ENCODE measurements around the gene TGFBI.

Gene TGFBI

DNA sequence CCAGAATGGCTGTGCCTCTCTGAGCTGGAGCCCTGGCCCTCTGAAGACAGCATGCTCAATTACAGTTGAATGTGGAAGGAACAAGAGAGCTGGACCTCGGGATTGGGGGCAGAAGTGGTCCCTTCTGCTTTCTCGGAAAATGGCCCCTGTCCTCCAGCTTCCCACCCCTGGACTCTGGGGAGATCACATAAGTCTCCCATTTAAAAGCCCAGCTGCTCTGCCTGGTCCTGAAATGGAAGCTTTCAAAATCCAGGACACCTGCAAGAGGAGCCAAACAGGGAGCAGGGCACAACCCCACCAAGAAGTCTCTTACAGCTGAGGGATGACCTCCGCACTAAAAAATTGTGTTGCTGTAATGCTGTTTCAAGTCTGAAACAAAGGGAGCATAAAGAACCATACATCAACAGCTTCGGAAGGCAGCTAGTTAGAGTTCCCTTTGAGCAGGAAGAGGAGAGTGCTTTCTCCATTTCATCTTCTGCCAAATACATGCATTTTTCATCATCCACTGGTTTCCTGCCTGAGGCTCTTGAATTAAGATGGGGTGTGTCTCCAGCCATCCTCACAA is 48.2 kb downstream of the TGFBI start:
- DNase-seq (ENCODE audit: low read depth), result no peak
- no peak overlapping the region for H3K4me3 ChIP-seq (ENCODE audit: low read length)
- TF ChIP-seq, protein P1, sequence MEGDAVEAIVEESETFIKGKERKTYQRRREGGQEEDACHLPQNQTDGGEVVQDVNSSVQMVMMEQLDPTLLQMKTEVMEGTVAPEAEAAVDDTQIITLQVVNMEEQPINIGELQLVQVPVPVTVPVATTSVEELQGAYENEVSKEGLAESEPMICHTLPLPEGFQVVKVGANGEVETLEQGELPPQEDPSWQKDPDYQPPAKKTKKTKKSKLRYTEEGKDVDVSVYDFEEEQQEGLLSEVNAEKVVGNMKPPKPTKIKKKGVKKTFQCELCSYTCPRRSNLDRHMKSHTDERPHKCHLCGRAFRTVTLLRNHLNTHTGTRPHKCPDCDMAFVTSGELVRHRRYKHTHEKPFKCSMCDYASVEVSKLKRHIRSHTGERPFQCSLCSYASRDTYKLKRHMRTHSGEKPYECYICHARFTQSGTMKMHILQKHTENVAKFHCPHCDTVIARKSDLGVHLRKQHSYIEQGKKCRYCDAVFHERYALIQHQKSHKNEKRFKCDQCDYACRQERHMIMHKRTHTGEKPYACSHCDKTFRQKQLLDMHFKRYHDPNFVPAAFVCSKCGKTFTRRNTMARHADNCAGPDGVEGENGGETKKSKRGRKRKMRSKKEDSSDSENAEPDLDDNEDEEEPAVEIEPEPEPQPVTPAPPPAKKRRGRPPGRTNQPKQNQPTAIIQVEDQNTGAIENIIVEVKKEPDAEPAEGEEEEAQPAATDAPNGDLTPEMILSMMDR (conservative IDR thresholded peaks at IDR 0.05; ENCODE audit: low read depth, low read length), result no peak

DNA sequence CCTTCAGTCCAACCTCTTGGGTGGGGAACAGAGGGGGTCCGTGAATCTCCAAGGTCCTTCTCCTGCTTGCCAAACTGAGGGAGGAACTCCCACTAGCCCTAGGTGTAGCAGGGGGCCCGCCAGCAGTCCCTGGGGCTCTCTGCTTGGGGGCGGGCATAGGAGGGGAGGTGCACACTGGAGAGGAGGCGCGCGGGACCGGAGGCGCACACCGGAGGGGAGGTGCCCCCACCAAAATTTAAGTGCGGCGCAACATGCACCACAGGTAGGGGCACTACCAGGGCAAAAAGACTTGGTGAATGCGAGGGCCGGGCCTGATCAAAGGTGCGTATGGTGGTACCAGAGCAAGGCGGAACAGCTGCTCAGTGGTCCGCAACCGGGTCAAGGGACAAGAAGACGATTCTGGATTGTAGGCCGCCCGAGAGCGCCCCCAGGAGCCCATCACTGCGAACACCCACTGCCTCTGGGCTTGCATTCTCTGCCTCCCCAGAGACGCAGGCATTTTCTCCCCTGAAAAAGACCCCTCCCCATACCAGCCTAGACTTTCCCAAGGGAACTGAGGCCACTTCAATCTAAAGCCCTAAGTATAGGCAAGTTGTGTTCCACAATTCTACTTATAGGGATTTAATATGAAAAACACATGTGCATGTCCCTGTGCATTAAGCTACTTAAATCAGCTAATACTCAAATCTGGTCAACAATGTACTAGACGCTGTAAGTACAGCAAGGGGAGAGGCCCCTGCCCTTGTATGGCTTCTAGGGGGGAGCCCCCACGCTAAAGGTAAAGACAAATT is 50.6 kb downstream of the TGFBI start:
- TF ChIP-seq, protein P1 (conservative IDR thresholded peaks at IDR 0.05; ENCODE audit: low read depth, low read length), result peak; percentile 24
- no peak for DNase-seq (ENCODE audit: low read depth)
- H3K4me3 ChIP-seq (ENCODE audit: low read length), result peak overlapping the region; percentile 66

DNA sequence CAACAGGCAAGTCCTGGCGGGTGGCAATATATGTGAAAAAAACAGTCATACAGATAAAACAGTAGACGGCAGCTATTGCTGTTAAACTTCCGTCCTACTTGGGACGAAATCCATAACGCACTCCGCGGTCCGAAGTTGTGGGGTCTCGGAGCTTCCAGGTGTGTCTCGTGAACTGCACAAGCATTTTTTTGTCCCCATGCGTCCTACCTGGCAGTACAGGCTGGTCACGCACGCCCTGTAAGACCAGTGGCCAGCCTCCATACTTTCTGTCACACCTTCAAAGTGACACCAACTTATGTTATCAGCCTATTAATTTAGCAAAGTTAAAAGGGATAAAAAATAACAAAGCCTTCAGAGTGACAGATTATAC is 51.3 kb downstream of the TGFBI start:
- TF ChIP-seq, protein P1 (conservative IDR thresholded peaks at IDR 0.05; ENCODE audit: low read depth, low read length), result no peak
- DNase-seq (ENCODE audit: low read depth), result no peak
- H3K4me3 ChIP-seq (ENCODE audit: low read length), result peak overlapping the region; percentile 66

DNA sequence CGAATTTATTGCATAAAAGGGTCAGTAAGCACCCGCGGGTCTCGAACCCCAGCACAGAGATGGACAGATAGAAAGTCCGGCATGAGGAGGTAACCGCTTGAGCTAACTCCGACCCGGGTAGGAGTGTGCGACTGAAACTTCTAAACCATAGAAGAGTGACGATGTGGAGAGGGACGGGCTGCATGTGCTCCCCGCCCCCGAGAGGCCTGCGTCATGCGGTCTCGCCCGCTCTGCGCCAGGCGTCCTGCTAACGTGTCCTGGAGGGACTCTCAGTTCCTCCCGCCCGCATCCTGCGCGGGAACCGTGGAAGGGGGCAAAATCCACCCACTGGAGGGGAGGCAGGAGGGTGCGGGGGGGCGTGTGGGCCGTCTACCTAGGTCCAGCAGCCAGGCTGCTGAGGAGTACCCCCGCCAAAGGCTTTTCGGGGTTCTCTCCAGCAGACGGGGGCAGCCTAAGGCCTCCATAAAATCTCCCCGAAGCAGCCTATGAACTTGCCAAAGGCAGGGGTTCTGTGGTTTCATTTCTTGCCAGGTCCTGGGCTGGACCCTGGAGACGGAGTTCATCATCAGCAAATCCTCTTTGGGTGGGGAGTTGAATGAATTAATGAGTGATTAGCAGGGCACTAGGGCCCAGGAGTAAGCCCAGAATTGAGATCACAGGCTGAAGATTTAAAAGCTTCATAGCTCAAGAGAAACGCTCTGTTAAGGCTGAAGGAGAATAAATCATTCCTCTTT is 51.9 kb downstream of the TGFBI start:
- TF ChIP-seq, protein P1 (conservative IDR thresholded peaks at IDR 0.05; ENCODE audit: low read depth, low read length), result no peak

DNA sequence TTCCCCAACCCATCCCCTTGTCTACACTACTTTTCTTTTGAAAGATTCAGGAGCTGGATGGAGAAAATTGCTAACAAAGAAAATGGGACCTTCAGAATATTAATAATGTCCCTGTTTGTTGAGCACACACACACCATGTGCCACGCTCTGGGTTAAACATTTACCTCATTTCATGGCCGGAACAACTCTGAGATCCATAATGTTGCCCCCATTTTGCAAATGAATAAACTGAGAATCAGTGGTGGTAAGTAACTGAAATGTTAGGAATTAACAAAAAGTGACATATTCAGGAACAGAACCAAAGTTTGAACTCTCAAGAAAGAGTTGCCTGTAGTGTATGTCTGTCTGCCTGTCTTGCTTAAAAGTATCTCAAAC is 52.4 kb downstream of the TGFBI start:
- H3K4me3 ChIP-seq (ENCODE audit: low read length), result peak overlapping the region; percentile 66
- DNase-seq (ENCODE audit: low read depth), result no peak
- TF ChIP-seq, protein P1 (conservative IDR thresholded peaks at IDR 0.05; ENCODE audit: low read depth, low read length), result no peak

More for the DNA sequence above, 51.9 kb downstream of the TGFBI start:
- peak; percentile 46 for DNase-seq (ENCODE audit: low read depth)
- peak overlapping the region; percentile 66 for H3K4me3 ChIP-seq (ENCODE audit: low read length)

DNA sequence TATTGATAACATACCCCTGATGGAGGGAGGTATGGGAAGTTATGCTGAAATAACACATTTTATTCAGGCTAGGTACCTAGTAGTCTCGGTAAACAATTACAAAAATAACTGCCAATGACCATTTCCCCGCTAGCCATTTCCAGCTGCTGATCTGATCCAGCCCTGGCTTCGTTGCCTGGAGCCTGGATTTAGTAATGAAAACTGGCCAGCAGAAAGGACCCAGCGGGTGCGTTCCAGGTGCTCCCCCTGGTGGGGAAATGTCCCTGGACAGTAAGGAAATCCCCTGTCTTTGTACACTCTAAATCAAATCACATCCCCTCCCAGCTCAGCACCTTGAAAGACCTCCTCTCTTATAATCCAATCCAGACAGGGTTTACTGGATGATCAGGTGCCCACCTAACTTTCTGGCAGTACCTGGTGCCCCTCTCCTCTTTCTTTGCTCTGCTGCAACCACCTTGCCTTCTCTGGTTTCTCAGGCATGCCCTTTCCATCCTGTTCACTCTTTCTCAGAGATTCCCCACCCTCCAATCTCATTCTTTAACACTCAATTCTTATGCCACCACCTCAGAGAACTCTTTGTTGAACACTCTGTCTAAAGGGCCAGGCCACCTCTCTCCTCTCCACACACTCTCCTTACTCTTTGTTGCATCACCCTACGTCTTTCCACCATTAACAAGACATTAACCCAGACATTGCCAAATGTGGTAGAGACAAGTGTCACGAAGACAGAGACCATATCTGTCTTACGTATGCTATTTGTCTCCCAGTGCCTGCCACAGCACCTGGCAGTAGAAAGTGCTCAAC is 53.8 kb downstream of the TGFBI start:
- H3K4me3 ChIP-seq (ENCODE audit: low read length), result no peak overlapping the region
- DNase-seq (ENCODE audit: low read depth), result peak; percentile 30
- TF ChIP-seq, protein P1 (conservative IDR thresholded peaks at IDR 0.05; ENCODE audit: low read depth, low read length), result peak; percentile 94
